ENCODE measurements around the gene INTS15. TPM values are rescaled to one million over a fixed set of nuclear protein-coding genes. Genes with fewer than 3 reads are reported as not detected.
A peak's percentile ranks its signal among the peaks of the same experiment; 100 is the strongest.

Gene INTS15
- total and polyA plus RNA-seq, 9 of the 15 experiments (the other 6 are each of a cell fraction or from before 2014, with no cell fraction given) = 0.52 to 28.9 (median 11.6) TPM

DNA sequence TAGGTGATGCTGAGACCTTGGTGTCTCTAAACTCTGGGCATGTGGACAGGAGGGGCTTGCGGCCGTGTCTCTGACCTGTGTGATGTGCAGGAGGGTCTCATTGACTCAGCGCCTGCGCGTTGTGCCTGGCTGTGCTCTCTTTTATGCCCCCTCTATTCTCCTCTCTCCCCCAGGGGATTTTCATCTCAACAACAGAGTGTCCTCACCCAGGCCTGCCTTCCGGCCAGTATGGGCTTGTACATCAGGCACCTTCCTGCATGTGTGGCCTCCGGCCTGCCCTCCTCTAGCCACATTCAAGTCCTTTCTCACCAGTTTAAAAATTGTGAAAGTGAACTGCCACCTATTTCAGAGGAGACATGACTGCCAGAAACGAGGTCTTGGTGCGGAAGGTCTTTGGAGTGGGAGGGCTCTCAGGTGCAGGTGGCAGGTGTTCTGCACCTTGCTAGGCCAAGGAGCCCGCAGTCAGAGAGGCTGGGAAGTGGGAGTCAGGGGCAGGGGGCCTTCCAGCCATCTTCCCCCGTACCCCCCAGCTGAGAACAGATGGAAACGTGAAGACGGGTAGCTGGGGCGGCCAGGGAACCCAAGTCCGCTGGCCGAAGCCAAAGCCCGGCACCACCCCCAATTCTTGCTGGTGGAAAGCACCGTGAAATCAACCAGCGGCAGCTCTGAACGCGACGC is 531 bp upstream of the INTS15 start (continued):
- TF ChIP-seq CHCHD3 (CRISPR knock-in tag; IDR thresholded peaks at IDR 0.05) = no peak
- TF ChIP-seq SNIP1 (IDR thresholded peaks at IDR 0.05; ENCODE audit: low read depth) = no peak
- TF ChIP-seq FOXJ2 (tag; IDR thresholded peaks at IDR 0.05) = 0 out of 2 replicates have a peak, but pooled peaks have one; percentile 2
- no peak for TF ChIP-seq ARNT (IDR thresholded peaks at IDR 0.05)

DNA sequence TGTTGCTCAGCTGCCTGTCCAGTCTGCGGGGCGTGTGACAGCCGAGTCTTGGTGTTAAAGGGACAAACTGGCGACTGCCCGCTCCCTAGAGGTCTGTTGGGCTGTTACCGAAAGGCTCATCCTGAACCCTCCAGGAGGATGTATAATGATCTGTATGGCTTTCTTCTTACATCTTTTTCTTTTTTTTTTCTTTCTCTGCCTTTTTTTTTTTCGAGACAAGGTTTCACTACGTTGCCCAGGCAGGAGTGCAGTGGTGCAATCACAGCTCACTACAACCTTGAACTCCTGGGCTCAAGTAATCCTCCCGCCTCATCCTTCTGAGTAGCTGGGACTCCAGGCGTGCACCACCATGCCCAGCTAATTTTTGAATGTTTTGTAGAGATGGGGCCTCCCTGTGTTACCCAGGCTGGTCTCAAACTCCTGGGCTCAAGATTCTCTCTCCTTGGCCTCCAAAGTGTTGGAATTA is 857 bp downstream of the INTS15 start:
- 12% methylated on average over 9 of the region's 10 CpGs for WGBS (ENCODE audit: insufficient coverage, low coverage, missing lambda C conversion rate)
- Histone ChIP-seq H3K4me3 (peak overlapping the region; percentile 98), H3K9me3 (replicated peaks; ENCODE audit: control insufficient read depth, insufficient read depth, low read depth, low read length) (no peaks in the 10 kb centered on the region), H3K27ac (ENCODE audit: extremely low read depth, low read depth, low read length) (peak overlapping the region; percentile 80; the same call in 2 of the 3 replicates), H3K27me3 (ENCODE audit: control insufficient read depth in 2 of 2, insufficient read depth in 2 of 2, low read length in 2 of 2) (no peaks in the 10 kb centered on the region), H3K9ac (ENCODE audit: insufficient read depth in 1 of 2, low read depth in 2 of 2, low read length in 2 of 2) (peak overlapping the region; percentile 76 to 99; a peak in 3 of 4 replicates), H2AFZ (ENCODE audit: low read depth, low read length) (peak overlapping the region; percentile 97; the same call in 1 of the 2 replicates), H3K79me2 (ENCODE audit: control insufficient read depth, insufficient read depth, low read length) (peaks cover 16% of the 10 kb centered on the region), H3K9me1 (ENCODE audit: control insufficient read depth, insufficient read depth, low read length) (peaks cover 5% of the 10 kb centered on the region), H3K4me1 (replicated peaks in 1 of 2; ENCODE audit: control insufficient read depth in 2 of 2, insufficient read depth in 2 of 2, low read length in 2 of 2) (peaks cover 7 to 16% of the 10 kb centered on the region in 2 experiments), H3K4me2 (ENCODE audit: insufficient read depth, low read length) (peak overlapping the region; percentile 96), H4K20me1 (replicated peaks; ENCODE audit: control insufficient read depth, insufficient read depth, low read length) (no peaks in the 10 kb centered on the region), H3K36me3 (ENCODE audit: control insufficient read depth, insufficient read depth, low read length) (peaks cover 64% of the 10 kb centered on the region)
- in situ Hi-C loops (cut with MboI) (no loop called here), intact Hi-C loops (cut with micrococcal nuclease) (no loop called here)
- CTCF ChIA-PET (ENCODE audit: low intra/inter-chr PET ratio) = no interaction called here
- POLR2A ChIA-PET = interaction anchor here (0.5 to 1.6 kb wide), 4 partner anchors 10 to 31 kb away, joined by 3 to 8 read pairs (median 4); no protein-coding TSS in a partner anchor
- peak; percentile 76 for FAIRE-seq
- TSS peak; percentile 32 for BruUV-seq (replicated peaks)
- TF ChIP-seq CTCF (IDR thresholded peaks at IDR 0.05 in 2 of 3, conservative IDR thresholded peaks at IDR 0.05 in 1 of 3; ENCODE audit: insufficient read depth in 2 of 3, low read depth in 1 of 3, low read length in 3 of 3) (peak in 1 of 3 experiments; percentile 25; a peak in 1 of 6 replicates), SREBF1 (IDR thresholded peaks at IDR 0.05; ENCODE audit: borderline replicate concordance, low read depth, low read length) (no peak), ZFPM2 (CRISPR knock-in tag; IDR thresholded peaks at IDR 0.05) (no peak), RFX5 (IDR thresholded peaks at IDR 0.05; ENCODE audit: low read depth, low read length) (no peak), ZNF589 (CRISPR knock-in tag; IDR thresholded peaks at IDR 0.05; ENCODE audit: low read depth) (0 out of 2 replicates have a peak, but pooled peaks have one; percentile 29)
- peak; percentile 73 for ATAC-seq
- peak in 1 of 4 experiments; percentile 59 for DNase-seq (ENCODE audit: extremely low read depth in 1 of 4, low spot score in 3 of 4)

All from K562 (cell line).